IMR-90 (cell line): ENCODE data around the gene ZBTB8OS. TPM values are rescaled to one million over a fixed set of nuclear protein-coding genes. Genes with fewer than 3 reads are reported as not detected.

Experiments used
- ATAC-seq: fragments of 200-7000 bp; cut with Tn5 transposase; 2 replicates; pipeline ENCODE4 v1.9.1; 2020; ENCODE audit warnings: low read depth, mild to moderate bottlenecking, moderate library complexity
- BruUV-seq: library from RNA; stranded (reverse); fragments of 400-500 nt; replicated peaks from 2 replicates; lab custom pipeline; 2021; lab: Mats Ljungman, UMichigan
- CTCF ChIA-PET: fragments of 300-600 bp; formaldehyde crosslinking; extraction: SDS; loops from one replicate; lab custom pipeline; 2021; ENCODE audit warnings: antibody characterized with exemption; lab: Yijun Ruan, JAX
- POLR2A ChIA-PET: fragments of 300-600 bp; sonication (Branson Sonifier 250); formaldehyde crosslinking; loops from one replicate; lab custom pipeline; 2022; ENCODE audit warnings: antibody characterized with exemption; ENCODE audit not compliant: unreplicated experiment; lab: Charles Lee
- DNase-seq: peaks from one replicate; pipeline ENCODE4 v3.0.0; 2013
- H2AFZ ChIP-seq: replicated peaks from 2 replicates; pipeline ENCODE3; 2013; ENCODE audit warnings: low read length, mild to moderate bottlenecking; ENCODE audit not compliant: poor library complexity
- H2AK5ac ChIP-seq: 2 replicates; pipeline ENCODE4 v1.6.1; 2013; ENCODE audit warnings: low read depth, low read length, inconsistent platforms
- H2AK9ac ChIP-seq: replicated peaks from 2 replicates; pipeline ENCODE3; 2013; ENCODE audit warnings: mild to moderate bottlenecking, low read depth, low read length, moderate library complexity; ENCODE audit not compliant: poor library complexity
- H2BK120ac ChIP-seq: 2 replicates; pipeline ENCODE4 v1.6.1; 2013; ENCODE audit warnings: low read depth, low read length, inconsistent platforms
- H2BK15ac ChIP-seq: 3 replicates; pipeline ENCODE4 v1.6.1; 2013; ENCODE audit warnings: low read depth, low read length, inconsistent platforms
- H2BK20ac ChIP-seq: 2 replicates; pipeline ENCODE4 v1.6.1; 2013; ENCODE audit warnings: low read depth, mild to moderate bottlenecking, inconsistent platforms, low read length, moderate library complexity
- H2BK5ac ChIP-seq: 2 replicates; pipeline ENCODE4 v1.6.1; 2013; ENCODE audit warnings: mild to moderate bottlenecking, low read depth, low read length, inconsistent platforms; ENCODE audit not compliant: poor library complexity, severe bottlenecking
- H3K14ac ChIP-seq: replicated peaks from 2 replicates; pipeline ENCODE4 v1.6.1; 2013; ENCODE audit warnings: low read depth, low read length, inconsistent platforms
- H3K18ac ChIP-seq: 2 replicates; pipeline ENCODE4 v1.6.1; 2013; ENCODE audit warnings: low read depth, low read length, control low read depth
- H3K23ac ChIP-seq: 2 replicates; pipeline ENCODE4 v1.6.1; 2013; ENCODE audit warnings: low read depth, low read length, inconsistent platforms
- H3K27ac ChIP-seq: 2 replicates; pipeline ENCODE4 v1.5.1; 2013; ENCODE audit warnings: mild to moderate bottlenecking, control low read depth, low read length; ENCODE audit not compliant: insufficient read depth
- H3K27me3 ChIP-seq: 2 replicates; pipeline ENCODE4 v1.6.1; 2013; ENCODE audit warnings: low read length; ENCODE audit not compliant: control insufficient read depth, insufficient read depth
- H3K36me3 ChIP-seq: 2 replicates; pipeline ENCODE4 v1.6.1; 2013; ENCODE audit warnings: low read length, mixed read lengths; ENCODE audit not compliant: control insufficient read depth, insufficient read depth
- H3K4ac ChIP-seq: 2 replicates; pipeline ENCODE4 v1.6.1; 2013; ENCODE audit warnings: low read depth, low read length, inconsistent platforms
- H3K4me1 ChIP-seq: 2 replicates; pipeline ENCODE4 v1.6.1; 2013; ENCODE audit warnings: low read length, mixed read lengths; ENCODE audit not compliant: control insufficient read depth, insufficient read depth
- H3K4me2 ChIP-seq: 2 replicates; pipeline ENCODE4 v1.6.1; 2013; ENCODE audit warnings: low read depth, mild to moderate bottlenecking, control low read depth, low read length, moderate library complexity
- H3K4me3 ChIP-seq: 2 replicates; pipeline ENCODE4 v1.5.1; 2013; ENCODE audit warnings: low read depth, mild to moderate bottlenecking, control low read depth, low read length, moderate library complexity; ENCODE audit not compliant: insufficient read depth
- H3K56ac ChIP-seq: 2 replicates; pipeline ENCODE4 v1.6.1; 2013; ENCODE audit warnings: low read length, inconsistent platforms; ENCODE audit not compliant: insufficient read depth; ENCODE audit errors: extremely low read depth
- H3K79me1 ChIP-seq, 2 experiments: 2 replicates each; pipeline ENCODE4 v1.6.1; 2013; ENCODE audit warnings: low read length in 2 of 2, inconsistent platforms in 1 of 2, low read depth in 1 of 2
- H3K9ac ChIP-seq: 2 replicates; pipeline ENCODE4 v1.6.1; 2013; ENCODE audit warnings: low read depth, low read length, control low read depth
- H3K9me1 ChIP-seq: 2 replicates; pipeline ENCODE4 v1.6.1; 2013; ENCODE audit warnings: low read length, inconsistent platforms; ENCODE audit not compliant: insufficient read depth
- H3K9me3 ChIP-seq: 2 replicates; pipeline ENCODE4 v1.6.1; 2013; ENCODE audit warnings: low read length; ENCODE audit not compliant: control insufficient read depth, insufficient read depth
- H4K20me1 ChIP-seq: 2 replicates; pipeline ENCODE4 v1.6.1; 2013; ENCODE audit warnings: low read length, inconsistent platforms; ENCODE audit not compliant: insufficient read depth
- H4K5ac ChIP-seq: 2 replicates; pipeline ENCODE4 v1.6.1; 2013; ENCODE audit warnings: mild to moderate bottlenecking, low read depth, low read length, control low read depth
- H4K8ac ChIP-seq, 2 experiments: 2 replicates each; pipeline ENCODE4 v1.6.1; 2013; ENCODE audit warnings: low read depth in 2 of 2, low read length in 2 of 2, control low read depth in 1 of 2, inconsistent platforms in 1 of 2
- H4K91ac ChIP-seq: 2 replicates; pipeline ENCODE4 v1.6.1; 2013; ENCODE audit warnings: low read depth, low read length, inconsistent platforms; ENCODE audit not compliant: insufficient read depth
- BHLHE40 ChIP-seq: fragments of 150-350 bp; IDR thresholded peaks from 2 replicates; pipeline ENCODE4 v1.6.1; 2016; ENCODE audit warnings: mild to moderate bottlenecking, low read depth, low read length
- CEBPB ChIP-seq: IDR thresholded peaks from 2 replicates; pipeline ENCODE4 v1.6.1; 2012; ENCODE audit warnings: low read depth, low read length, improper control_type of control experiment
- FOS ChIP-seq: fragments of 150-350 bp; IDR thresholded peaks from 2 replicates; pipeline ENCODE4 v1.6.1; 2016; ENCODE audit warnings: low read depth, low read length
- MXI1 ChIP-seq: IDR thresholded peaks from 2 replicates; pipeline ENCODE4 v1.6.1; 2012; ENCODE audit warnings: low read depth, mild to moderate bottlenecking, low read length, moderate library complexity, borderline replicate concordance
- RCOR1 ChIP-seq: IDR thresholded peaks from 2 replicates; pipeline ENCODE4 v1.6.1; 2012; ENCODE audit warnings: mild to moderate bottlenecking, low read length, improper control_type of control experiment; ENCODE audit not compliant: insufficient replicate concordance
- WGBS, 2 experiments: methylation state at CpG; one replicate each; pipeline versions ENCODE4 v1.1.5 to v1.1.7; 2013; ENCODE audit warnings: missing lambda C conversion rate in 2 of 2; ENCODE audit not compliant: insufficient read length in 1 of 2; ENCODE audit errors: extremely low coverage in 2 of 2; 5-methylcytosine and 5-hydroxymethylcytosine counted together
- dilution Hi-C: fragments of 300-500 bp; cut with HindIII; formaldehyde crosslinking; loops from one replicate; pipeline ENCODE4 v1.14.3; 2018; ENCODE audit warnings: low sequenced_read_pairs; ENCODE audit not compliant: unreplicated experiment
- in situ Hi-C: fragments of 300-500 bp; cut with MboI; formaldehyde crosslinking; loops from 3 replicates; pipeline ENCODE4 v1.14.3; 2019; ENCODE audit warnings: low sequenced_read_pairs, inconsistent platforms, mixed read lengths
- intact Hi-C: fragments of 100-400 bp; cut with micrococcal nuclease; formaldehyde crosslinking; loops from 2 replicates; pipeline ENCODE4 v1.10.0; 2022
- polyA plus RNA-seq, 3 experiments: library from polyadenylated mRNA; depleted of rRNA; stranded (reverse); fragments of >200 nt; gene quantifications; 2 replicates each; pipeline ENCODE4 v1.2.3, GENCODE V29; 2012; ENCODE audit warnings: low replicate concordance in 1 of 3
- total RNA-seq: library from RNA; depleted of rRNA; stranded (reverse); fragments of >200 nt; gene quantifications from 2 replicates; pipeline ENCODE4 v1.2.3, GENCODE V29; 2012

Gene ZBTB8OS
- total and polyA plus RNA-seq, 2 of the 4 experiments (the other 2 are of a cell fraction) = 31.0 to 43.5 TPM

GRCh38 chr1:32606565-32607371, 43.6 kb downstream of the ZBTB8OS start:
- dilution Hi-C loops = no loop called here
- no peak for ATAC-seq

More at GRCh38 chr1:32606565-32607371, 43.6 kb downstream of the ZBTB8OS start:
- H3K79me1 ChIP-seq = peaks cover 0 to under 1% of the 10 kb centered on the region in 2 experiments; a peak in 1 of 4 replicates
- H3K36me3 ChIP-seq = peaks cover 3% of the 10 kb centered on the region; the same call in 1 of the 2 replicates
- H3K56ac ChIP-seq = no peak overlapping the region
- H3K9ac ChIP-seq = no peak overlapping the region
- WGBS, 2 experiments = 100% methylated on average over 5 of the region's 11 CpGs; no CpG with 5 or more reads in 1 of the 2 experiments
- H4K20me1 ChIP-seq = no peaks in the 10 kb centered on the region
- H3K14ac ChIP-seq = no peak overlapping the region
- no peak overlapping the region for H2AK9ac ChIP-seq
- no peaks in the 10 kb centered on the region for H3K4me1 ChIP-seq
- no peak overlapping the region for H2BK15ac ChIP-seq
- H4K8ac ChIP-seq = no peak overlapping the region
- in situ Hi-C loops = no loop called here
- no peak overlapping the region for H3K4me3 ChIP-seq
- ChIA-PET POLR2A (no interaction called here), CTCF (no interaction called here)
- no peak overlapping the region for H2BK120ac ChIP-seq
- no peaks in the 10 kb centered on the region for H3K9me3 ChIP-seq
- no peak overlapping the region for H2AFZ ChIP-seq
- H4K5ac ChIP-seq = no peak overlapping the region
- H4K91ac ChIP-seq = no peak overlapping the region
- no peak overlapping the region for H3K23ac ChIP-seq
- H2BK20ac ChIP-seq = no peak overlapping the region
- H3K27me3 ChIP-seq = no peaks in the 10 kb centered on the region
- H3K27ac ChIP-seq = no peak overlapping the region
- BruUV-seq = no TSS peak
- no peak overlapping the region for H3K4me2 ChIP-seq
- TF ChIP-seq MXI1 = no peak
- no peak for TF ChIP-seq BHLHE40
- TF ChIP-seq RCOR1 = no peak
- no peak for TF ChIP-seq CEBPB
- no peak for TF ChIP-seq FOS
- H3K9me1 ChIP-seq = no peaks in the 10 kb centered on the region
- no peak overlapping the region for H3K18ac ChIP-seq
- no peak overlapping the region for H2BK5ac ChIP-seq
- H3K4ac ChIP-seq = no peak overlapping the region
- intact Hi-C loops = no loop called here
- DNase-seq = no peak
- no peak overlapping the region for H2AK5ac ChIP-seq
